KMS-11 (cell line): ENCODE data around the gene KLK2.

ENCODE experiments used
- H2AFZ ChIP-seq: fragments of 200-600 bp; sonication (generic); 2 replicates; pipeline ENCODE4 v1.6.1; 2016; ENCODE audit warnings: antibody characterized with exemption, mixed run types, low read depth
- H3K27ac ChIP-seq: fragments of 200-600 bp; sonication (generic); 2 replicates; pipeline ENCODE4 v1.6.1; 2016; ENCODE audit warnings: mild to moderate bottlenecking, mixed run types
- H3K27me3 ChIP-seq: fragments of 200-600 bp; sonication (generic); 2 replicates; pipeline ENCODE4 v1.6.1; 2017; ENCODE audit warnings: mild to moderate bottlenecking, low read depth, mixed run types, moderate library complexity; ENCODE audit not compliant: insufficient read depth
- H3K36me3 ChIP-seq: fragments of 200-600 bp; sonication (generic); 2 replicates; pipeline ENCODE4 v1.6.1; 2017; ENCODE audit warnings: mild to moderate bottlenecking, mixed run types; ENCODE audit not compliant: insufficient read depth
- H3K4me1 ChIP-seq: fragments of 200-600 bp; sonication (generic); 2 replicates; pipeline ENCODE4 v1.6.1; 2016; ENCODE audit warnings: mild to moderate bottlenecking, low read depth, mixed run types; ENCODE audit not compliant: poor library complexity, severe bottlenecking
- H3K4me2 ChIP-seq: fragments of 200-600 bp; sonication (generic); 2 replicates; pipeline ENCODE4 v1.7.0; 2016; ENCODE audit warnings: mild to moderate bottlenecking, mixed run types
- H3K4me3 ChIP-seq: fragments of 200-600 bp; sonication (generic); IDR thresholded peaks from 2 replicates; pipeline ENCODE4 v1.6.1; 2017; ENCODE audit warnings: low read depth, low read length, mixed read lengths; ENCODE audit not compliant: insufficient read depth
- H3K79me2 ChIP-seq: fragments of 200-600 bp; sonication (generic); 2 replicates; pipeline ENCODE4 v1.6.1; 2016; ENCODE audit warnings: low read depth, mixed run types; ENCODE audit not compliant: insufficient read depth
- H3K9ac ChIP-seq: fragments of 200-600 bp; sonication (generic); 2 replicates; pipeline ENCODE4 v1.6.1; 2016; ENCODE audit warnings: mild to moderate bottlenecking, mixed run types
- H4K20me1 ChIP-seq: fragments of 200-600 bp; sonication (generic); 2 replicates; pipeline ENCODE4 v1.6.1; 2016; ENCODE audit warnings: mild to moderate bottlenecking, mixed run types; ENCODE audit not compliant: insufficient read depth
- TF ChIP-seq, protein P1 (sequence below): fragments of 200-600 bp; sonication (generic); conservative IDR thresholded peaks from 2 replicates; pipeline ENCODE4 v1.6.1; 2017; ENCODE audit warnings: low read depth, mild to moderate bottlenecking, antibody characterized with exemption, low read length, moderate library complexity, mixed read lengths

KLK2 gene

DNA sequence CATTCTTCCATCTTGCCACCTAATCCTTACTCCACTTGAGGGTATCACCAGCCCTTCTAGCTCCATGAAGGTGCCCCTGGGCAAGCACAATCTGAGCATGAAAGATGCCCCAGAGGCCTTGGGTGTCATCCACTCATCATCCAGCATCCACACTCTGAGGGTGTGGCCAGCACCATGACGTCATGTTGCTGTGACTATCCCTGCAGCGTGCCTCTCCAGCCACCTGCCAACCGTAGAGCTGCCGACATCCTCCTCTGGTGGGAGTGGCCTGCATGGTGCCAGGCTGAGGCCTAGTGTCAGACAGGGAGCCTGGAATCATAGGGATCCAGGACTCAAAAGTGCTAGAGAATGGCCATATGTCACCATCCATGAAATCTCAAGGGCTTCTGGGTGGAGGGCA is 21.6 kb upstream of the KLK2 start:
- Histone ChIP-seq H3K27me3 (no peaks in the 10 kb centered on the region; the same call in 1 of the 2 replicates), H3K4me1 (no peaks in the 10 kb centered on the region), H3K27ac (no peak overlapping the region), H3K79me2 (no peaks in the 10 kb centered on the region), H3K4me2 (no peak overlapping the region), H3K9ac (no peak overlapping the region), H3K36me3 (no peaks in the 10 kb centered on the region), H2AFZ (no peak overlapping the region), H3K4me3 (no peak overlapping the region), H4K20me1 (no peaks in the 10 kb centered on the region)
- TF ChIP-seq, protein P1, sequence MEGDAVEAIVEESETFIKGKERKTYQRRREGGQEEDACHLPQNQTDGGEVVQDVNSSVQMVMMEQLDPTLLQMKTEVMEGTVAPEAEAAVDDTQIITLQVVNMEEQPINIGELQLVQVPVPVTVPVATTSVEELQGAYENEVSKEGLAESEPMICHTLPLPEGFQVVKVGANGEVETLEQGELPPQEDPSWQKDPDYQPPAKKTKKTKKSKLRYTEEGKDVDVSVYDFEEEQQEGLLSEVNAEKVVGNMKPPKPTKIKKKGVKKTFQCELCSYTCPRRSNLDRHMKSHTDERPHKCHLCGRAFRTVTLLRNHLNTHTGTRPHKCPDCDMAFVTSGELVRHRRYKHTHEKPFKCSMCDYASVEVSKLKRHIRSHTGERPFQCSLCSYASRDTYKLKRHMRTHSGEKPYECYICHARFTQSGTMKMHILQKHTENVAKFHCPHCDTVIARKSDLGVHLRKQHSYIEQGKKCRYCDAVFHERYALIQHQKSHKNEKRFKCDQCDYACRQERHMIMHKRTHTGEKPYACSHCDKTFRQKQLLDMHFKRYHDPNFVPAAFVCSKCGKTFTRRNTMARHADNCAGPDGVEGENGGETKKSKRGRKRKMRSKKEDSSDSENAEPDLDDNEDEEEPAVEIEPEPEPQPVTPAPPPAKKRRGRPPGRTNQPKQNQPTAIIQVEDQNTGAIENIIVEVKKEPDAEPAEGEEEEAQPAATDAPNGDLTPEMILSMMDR: no peak

DNA sequence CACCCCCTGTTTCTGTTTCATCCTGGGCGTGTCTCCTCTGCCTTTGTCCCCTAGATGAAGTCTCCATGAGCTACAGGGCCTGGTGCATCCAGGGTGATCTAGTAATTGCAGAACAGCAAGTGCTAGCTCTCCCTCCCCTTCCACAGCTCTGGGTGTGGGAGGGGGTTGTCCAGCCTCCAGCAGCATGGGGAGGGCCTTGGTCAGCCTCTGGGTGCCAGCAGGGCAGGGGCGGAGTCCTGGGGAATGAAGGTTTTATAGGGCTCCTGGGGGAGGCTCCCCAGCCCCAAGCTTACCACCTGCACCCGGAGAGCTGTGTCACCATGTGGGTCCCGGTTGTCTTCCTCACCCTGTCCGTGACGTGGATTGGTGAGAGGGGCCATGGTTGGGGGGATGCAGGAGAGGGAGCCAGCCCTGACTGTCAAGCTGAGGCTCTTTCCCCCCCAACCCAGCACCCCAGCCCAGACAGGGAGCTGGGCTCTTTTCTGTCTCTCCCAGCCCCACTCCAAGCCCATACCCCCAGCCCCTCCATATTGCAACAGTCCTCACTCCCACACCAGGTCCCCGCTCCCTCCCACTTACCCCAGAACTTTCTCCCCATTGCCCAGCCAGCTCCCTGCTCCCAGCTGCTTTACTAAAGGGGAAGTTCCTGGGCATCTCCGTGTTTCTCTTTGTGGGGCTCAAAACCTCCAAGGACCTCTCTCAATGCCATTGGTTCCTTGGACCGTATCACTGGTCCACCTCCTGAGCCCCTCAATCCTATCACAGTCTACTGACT is 18.4 kb upstream of the KLK2 start, which contains the start of gene KLK3:
Gene KLK3, plus strand, starts transcription at position 280 of the 775 bp plus-strand sequence. Its CDS starts 41 bp downstream, at position 321.
- TF ChIP-seq, protein P1: no peak
- Histone ChIP-seq H3K27me3 (no peaks in the 10 kb centered on the region), H3K27ac (no peak within 1 kb of the TSS), H3K79me2 (no peaks in the 10 kb centered on the region), H4K20me1 (no peaks in the 10 kb centered on the region), H2AFZ (no peak within 1 kb of the TSS), H3K4me2 (no peak within 1 kb of the TSS), H3K4me3 (no peak within 1 kb of the TSS), H3K9ac (no peak within 1 kb of the TSS), H3K36me3 (no peaks in the 10 kb centered on the region), H3K4me1 (no peaks in the 10 kb centered on the region)

DNA sequence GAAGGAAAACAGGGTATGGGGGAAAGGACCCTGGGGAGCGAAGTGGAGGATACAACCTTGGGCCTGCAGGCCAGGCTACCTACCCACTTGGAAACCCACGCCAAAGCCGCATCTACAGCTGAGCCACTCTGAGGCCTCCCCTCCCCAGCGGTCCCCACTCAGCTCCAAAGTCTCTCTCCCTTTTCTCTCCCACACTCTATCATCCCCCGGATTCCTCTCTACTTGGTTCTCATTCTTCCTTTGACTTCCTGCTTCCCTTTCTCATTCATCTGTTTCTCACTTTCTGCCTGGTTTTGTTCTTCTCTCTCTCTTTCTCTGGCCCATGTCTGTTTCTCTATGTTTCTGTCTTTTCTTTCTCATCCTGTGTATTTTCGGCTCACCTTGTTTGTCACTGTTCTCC is 15.9 kb upstream of the KLK2 start:
- Histone ChIP-seq H3K9ac (no peak overlapping the region), H4K20me1 (no peaks in the 10 kb centered on the region), H3K27ac (no peak overlapping the region), H3K36me3 (no peaks in the 10 kb centered on the region), H2AFZ (no peak overlapping the region), H3K4me2 (no peak overlapping the region), H3K4me3 (no peak overlapping the region), H3K79me2 (no peaks in the 10 kb centered on the region), H3K4me1 (no peaks in the 10 kb centered on the region), H3K27me3 (no peaks in the 10 kb centered on the region)
- TF ChIP-seq, protein P1: no peak

DNA sequence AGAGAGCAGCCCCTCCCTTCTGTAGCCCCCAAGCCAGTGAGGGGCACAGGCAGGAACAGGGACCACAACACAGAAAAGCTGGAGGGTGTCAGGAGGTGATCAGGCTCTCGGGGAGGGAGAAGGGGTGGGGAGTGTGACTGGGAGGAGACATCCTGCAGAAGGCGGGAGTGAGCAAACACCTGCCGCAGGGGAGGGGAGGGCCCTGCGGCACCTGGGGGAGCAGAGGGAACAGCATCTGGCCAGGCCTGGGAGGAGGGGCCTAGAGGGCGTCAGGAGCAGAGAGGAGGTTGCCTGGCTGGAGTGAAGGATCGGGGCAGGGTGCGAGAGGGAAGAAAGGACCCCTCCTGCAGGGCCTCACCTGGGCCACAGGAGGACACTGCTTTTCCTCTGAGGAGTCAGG is 14.4 kb upstream of the KLK2 start:
- Histone ChIP-seq H3K27me3 (no peaks in the 10 kb centered on the region), H3K4me3 (no peak overlapping the region), H3K36me3 (no peaks in the 10 kb centered on the region), H3K79me2 (no peaks in the 10 kb centered on the region), H4K20me1 (no peaks in the 10 kb centered on the region), H3K27ac (no peak overlapping the region), H3K4me2 (no peak overlapping the region), H3K9ac (no peak overlapping the region), H2AFZ (no peak overlapping the region), H3K4me1 (no peaks in the 10 kb centered on the region)
- TF ChIP-seq, protein P1: no peak
